SU-DHL-6 (cell line): ENCODE data around the gene NBEA.

Source experiments
- H2AFZ ChIP-seq: fragments of 200-600 bp; sonication (generic); 2 replicates; pipeline ENCODE4 v1.6.1; 2014; ENCODE audit warnings: low read depth, mild to moderate bottlenecking, moderate library complexity, mixed read lengths, antibody characterized with exemption, low read length; ENCODE audit not compliant: severe bottlenecking
- H3F3A ChIP-seq: fragments of 200-600 bp; shearing (Covaris generic); 2 replicates; pipeline ENCODE4 v1.6.0; 2016; ENCODE audit warnings: antibody characterized with exemption, mild to moderate bottlenecking; ENCODE audit not compliant: insufficient read depth
- H3K27ac ChIP-seq: fragments of 200-600 bp; sonication (generic); 2 replicates; pipeline ENCODE4 v1.5.1; 2016; ENCODE audit warnings: low read depth, mild to moderate bottlenecking, low read length, moderate library complexity, mixed read lengths
- H3K27me3 ChIP-seq: fragments of 200-600 bp; sonication (generic), shearing (Covaris generic); 2 replicates; pipeline ENCODE4 v1.6.0; 2014; ENCODE audit warnings: mild to moderate bottlenecking, low read length
- H3K36me3 ChIP-seq: fragments of 200-600 bp; sonication (generic); 2 replicates; pipeline ENCODE4 v1.6.1; 2014; ENCODE audit warnings: mild to moderate bottlenecking, low read length, mixed read lengths
- H3K4me2 ChIP-seq: fragments of 300-600, 200-600 bp; shearing (Covaris generic), sonication (generic); 2 replicates; pipeline ENCODE4 v1.6.0; 2014; ENCODE audit warnings: low read length, low read depth, mild to moderate bottlenecking; ENCODE audit not compliant: poor library complexity, severe bottlenecking
- H3K4me3 ChIP-seq: fragments of 200-600 bp; sonication (generic); 2 replicates; pipeline ENCODE4 v1.5.1; 2014; ENCODE audit warnings: antibody characterized with exemption, low read length, mild to moderate bottlenecking, mixed read lengths; ENCODE audit not compliant: insufficient read depth, poor library complexity, severe bottlenecking
- H3K79me2 ChIP-seq: fragments of 200-600 bp; sonication (generic); 2 replicates; pipeline ENCODE4 v1.6.1; 2014; ENCODE audit warnings: mild to moderate bottlenecking, low read length, moderate library complexity; ENCODE audit not compliant: insufficient read depth
- H3K9ac ChIP-seq: fragments of 200-600 bp; sonication (generic); 2 replicates; pipeline ENCODE4 v1.7.0; 2014; ENCODE audit warnings: mild to moderate bottlenecking, low read length
- H3K9me2 ChIP-seq: fragments of 200-600 bp; sonication (generic); replicated peaks from 2 replicates; pipeline ENCODE4 v1.6.1; 2014; ENCODE audit warnings: low read length; ENCODE audit not compliant: insufficient read depth
- H3K9me3 ChIP-seq: fragments of 200-600 bp; sonication (generic); 2 replicates; pipeline ENCODE4 v1.6.1; 2014; ENCODE audit warnings: low read length, mixed read lengths; ENCODE audit not compliant: insufficient read depth
- H4K20me1 ChIP-seq: fragments of 200-600 bp; sonication (generic); 2 replicates; pipeline ENCODE4 v1.6.1; 2014; ENCODE audit warnings: low read depth, mild to moderate bottlenecking, antibody characterized with exemption, low read length, moderate library complexity, mixed read lengths
- EZH2phosphoT487 ChIP-seq: fragments of 200-600 bp; sonication (generic), shearing (Covaris generic); conservative IDR thresholded peaks from 2 replicates; pipeline ENCODE4 v1.6.1; 2018; ENCODE audit warnings: mild to moderate bottlenecking, antibody characterized with exemption, low read length, moderate library complexity, mixed read lengths
- TF ChIP-seq, protein P1 (sequence below): fragments of 200-600 bp; sonication (generic); IDR thresholded peaks from one replicate; pipeline ENCODE4 v1.5.1; 2017; ENCODE audit warnings: antibody characterized with exemption, mild to moderate bottlenecking, low read length, moderate library complexity; ENCODE audit not compliant: insufficient read depth, poor library complexity, severe bottlenecking

Gene NBEA

GRCh38 chr13:35278917-35279316, 336.8 kb downstream of the NBEA start:
- Histone ChIP-seq H3K27ac (no peak overlapping the region), H3K79me2 (no peaks in the 10 kb centered on the region), H3K9me3 (no peaks in the 10 kb centered on the region), H3K9me2 (no peaks in the 10 kb centered on the region), H3K27me3 (no peaks in the 10 kb centered on the region), H3K9ac (no peak overlapping the region), H2AFZ (no peak overlapping the region), H3F3A (no peaks in the 10 kb centered on the region), H3K4me3 (no peak overlapping the region), H4K20me1 (no peaks in the 10 kb centered on the region), H3K4me2 (no peak overlapping the region), H3K36me3 (no peaks in the 10 kb centered on the region)
- TF ChIP-seq, protein P1, sequence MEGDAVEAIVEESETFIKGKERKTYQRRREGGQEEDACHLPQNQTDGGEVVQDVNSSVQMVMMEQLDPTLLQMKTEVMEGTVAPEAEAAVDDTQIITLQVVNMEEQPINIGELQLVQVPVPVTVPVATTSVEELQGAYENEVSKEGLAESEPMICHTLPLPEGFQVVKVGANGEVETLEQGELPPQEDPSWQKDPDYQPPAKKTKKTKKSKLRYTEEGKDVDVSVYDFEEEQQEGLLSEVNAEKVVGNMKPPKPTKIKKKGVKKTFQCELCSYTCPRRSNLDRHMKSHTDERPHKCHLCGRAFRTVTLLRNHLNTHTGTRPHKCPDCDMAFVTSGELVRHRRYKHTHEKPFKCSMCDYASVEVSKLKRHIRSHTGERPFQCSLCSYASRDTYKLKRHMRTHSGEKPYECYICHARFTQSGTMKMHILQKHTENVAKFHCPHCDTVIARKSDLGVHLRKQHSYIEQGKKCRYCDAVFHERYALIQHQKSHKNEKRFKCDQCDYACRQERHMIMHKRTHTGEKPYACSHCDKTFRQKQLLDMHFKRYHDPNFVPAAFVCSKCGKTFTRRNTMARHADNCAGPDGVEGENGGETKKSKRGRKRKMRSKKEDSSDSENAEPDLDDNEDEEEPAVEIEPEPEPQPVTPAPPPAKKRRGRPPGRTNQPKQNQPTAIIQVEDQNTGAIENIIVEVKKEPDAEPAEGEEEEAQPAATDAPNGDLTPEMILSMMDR, result no peak
- TF ChIP-seq EZH2phosphoT487, result no peak

DNA sequence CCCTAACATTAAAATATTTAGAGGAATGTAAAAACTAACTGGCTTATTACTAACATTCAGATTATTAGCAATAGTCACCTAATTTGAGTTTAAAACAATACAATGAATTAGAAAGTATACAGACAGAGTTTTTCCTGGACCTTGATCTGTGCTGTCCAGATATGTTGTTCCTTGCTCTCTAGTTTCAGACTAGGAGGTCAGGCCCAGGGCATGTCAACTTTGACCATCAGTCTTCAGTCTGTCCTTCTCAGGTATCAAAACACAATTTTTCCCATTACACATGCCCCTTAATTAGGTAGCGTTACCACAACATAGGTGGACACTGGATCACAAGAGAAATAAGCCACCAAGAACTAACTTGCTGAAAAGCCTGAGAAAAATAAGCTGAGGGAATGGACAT, 337.4 kb downstream of the NBEA start:
- no peak overlapping the region for H3K9ac ChIP-seq
- no peaks in the 10 kb centered on the region for H4K20me1 ChIP-seq
- H2AFZ ChIP-seq, result no peak overlapping the region
- H3K9me2 ChIP-seq, result no peaks in the 10 kb centered on the region
- no peak for TF ChIP-seq EZH2phosphoT487
- TF ChIP-seq, protein P1, result no peak
- no peaks in the 10 kb centered on the region for H3K79me2 ChIP-seq
- no peaks in the 10 kb centered on the region for H3F3A ChIP-seq
- no peaks in the 10 kb centered on the region for H3K27me3 ChIP-seq
- no peak overlapping the region for H3K4me3 ChIP-seq
- no peak overlapping the region for H3K4me2 ChIP-seq
- no peaks in the 10 kb centered on the region for H3K36me3 ChIP-seq
- H3K9me3 ChIP-seq, result no peaks in the 10 kb centered on the region
- no peak overlapping the region for H3K27ac ChIP-seq

DNA sequence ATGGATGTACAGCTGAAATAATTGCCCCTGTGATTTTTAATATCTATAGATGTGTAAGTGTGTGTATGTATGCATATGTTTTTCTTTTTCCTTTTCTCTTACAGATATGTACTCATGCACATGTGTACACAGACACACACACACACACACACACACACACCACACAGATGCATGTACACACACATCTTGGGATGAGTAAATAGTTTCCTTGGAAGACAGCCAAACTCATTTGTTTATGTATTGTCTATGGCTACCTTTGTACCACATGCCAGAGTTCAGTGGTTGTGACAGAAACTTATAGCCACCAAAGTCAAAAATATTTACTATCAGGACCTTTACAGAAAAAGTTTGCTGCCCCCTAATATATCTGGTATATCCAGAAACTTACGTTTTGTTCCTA, 341.8 kb downstream of the NBEA start:
- H3K9me3 ChIP-seq, result no peaks in the 10 kb centered on the region
- H4K20me1 ChIP-seq, result no peaks in the 10 kb centered on the region
- no peaks in the 10 kb centered on the region for H3K36me3 ChIP-seq
- no peaks in the 10 kb centered on the region for H3K79me2 ChIP-seq
- H3K27ac ChIP-seq, result no peak overlapping the region
- TF ChIP-seq, protein P1, result no peak
- no peak for TF ChIP-seq EZH2phosphoT487
- no peaks in the 10 kb centered on the region for H3K27me3 ChIP-seq
- H3K4me3 ChIP-seq, result no peak overlapping the region
- no peaks in the 10 kb centered on the region for H3F3A ChIP-seq
- no peak overlapping the region for H3K4me2 ChIP-seq
- H3K9ac ChIP-seq, result no peak overlapping the region
- H3K9me2 ChIP-seq, result no peaks in the 10 kb centered on the region
- H2AFZ ChIP-seq, result no peak overlapping the region
